Gastrocnemius medialis (tissue), 4 donors: ENCODE measurements around the gene VGLL4.

ENCODE experiments used
- POLR2A ChIP-seq, 2 donors: fragments of 450-650 bp; IDR thresholded peaks; one replicate each; pipeline ENCODE4 v1.6.1; 2017; ENCODE audit warnings: antibody characterized with exemption in 2 of 2, mild to moderate bottlenecking in 2 of 2, moderate library complexity in 2 of 2
- TF ChIP-seq, protein P1 (sequence below), 5 experiments: fragments of 450-650 bp in 3 of 5; fragments of 200-600 bp in 2 of 5; sonication (generic) in 2 of 5; IDR thresholded peaks in 4 of 5; conservative IDR thresholded peaks in 1 of 5; 1 replicate in 4 of 5; 2 replicates in 1 of 5; pipeline ENCODE4 v1.5.1; 2016 to 2019; ENCODE audit warnings: antibody characterized with exemption in 5 of 5, mild to moderate bottlenecking in 3 of 5, moderate library complexity in 3 of 5

DNA sequence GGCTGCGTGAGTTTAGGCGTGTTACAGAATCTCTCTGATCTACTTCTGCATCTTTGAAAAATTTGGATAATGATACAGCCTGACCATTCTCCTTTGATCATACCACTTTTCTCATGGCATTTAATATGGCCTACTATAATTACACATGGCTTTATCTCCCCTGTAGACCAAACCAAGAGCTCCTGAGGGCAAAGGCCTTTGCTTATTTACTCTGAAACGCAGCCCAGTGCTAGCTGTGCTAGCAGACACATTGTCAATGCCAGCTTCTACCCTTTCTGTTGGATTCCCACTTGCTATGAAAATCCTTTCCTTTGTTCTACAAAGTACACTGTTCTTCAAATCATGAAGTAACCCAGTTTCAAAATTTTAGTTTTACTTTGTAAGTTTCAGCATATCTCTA is 16.5 kb upstream of the VGLL4 start:
- TF ChIP-seq, protein P1, sequence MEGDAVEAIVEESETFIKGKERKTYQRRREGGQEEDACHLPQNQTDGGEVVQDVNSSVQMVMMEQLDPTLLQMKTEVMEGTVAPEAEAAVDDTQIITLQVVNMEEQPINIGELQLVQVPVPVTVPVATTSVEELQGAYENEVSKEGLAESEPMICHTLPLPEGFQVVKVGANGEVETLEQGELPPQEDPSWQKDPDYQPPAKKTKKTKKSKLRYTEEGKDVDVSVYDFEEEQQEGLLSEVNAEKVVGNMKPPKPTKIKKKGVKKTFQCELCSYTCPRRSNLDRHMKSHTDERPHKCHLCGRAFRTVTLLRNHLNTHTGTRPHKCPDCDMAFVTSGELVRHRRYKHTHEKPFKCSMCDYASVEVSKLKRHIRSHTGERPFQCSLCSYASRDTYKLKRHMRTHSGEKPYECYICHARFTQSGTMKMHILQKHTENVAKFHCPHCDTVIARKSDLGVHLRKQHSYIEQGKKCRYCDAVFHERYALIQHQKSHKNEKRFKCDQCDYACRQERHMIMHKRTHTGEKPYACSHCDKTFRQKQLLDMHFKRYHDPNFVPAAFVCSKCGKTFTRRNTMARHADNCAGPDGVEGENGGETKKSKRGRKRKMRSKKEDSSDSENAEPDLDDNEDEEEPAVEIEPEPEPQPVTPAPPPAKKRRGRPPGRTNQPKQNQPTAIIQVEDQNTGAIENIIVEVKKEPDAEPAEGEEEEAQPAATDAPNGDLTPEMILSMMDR (IDR thresholded peaks at IDR 0.05 in 4 of 5, conservative IDR thresholded peaks at IDR 0.05 in 1 of 5): no peak
- TF ChIP-seq POLR2A (IDR thresholded peaks at IDR 0.05): no peak
